SK-N-SH (cell line): ENCODE measurements around the gene ELAPOR1. TPM values are rescaled to one million over a fixed set of nuclear protein-coding genes. Genes with fewer than 3 reads are reported as not detected.
"Not testable (repeated sequence)": the region's sequence is repeated elsewhere in the genome, so short reads cannot be mapped to it uniquely, and the experiment has no call there.

Source experiments
- CTCF ChIA-PET: fragments of 300-600, 350-600 bp; formaldehyde crosslinking; extraction: SDS; loops from one replicate; lab custom pipeline; 2021; lab: Yijun Ruan, JAX
- POLR2A ChIA-PET: fragments of 350-600 bp; sonication (Branson Sonifier 250); formaldehyde crosslinking; extraction: SDS; loops from one replicate; lab custom pipeline; 2020; ENCODE audit warnings: antibody characterized with exemption, inconsistent platforms; lab: Yijun Ruan, JAX
- DNase-seq: peaks from one replicate; pipeline ENCODE4 v3.0.0; 2012
- H2AFZ ChIP-seq: fragments of 200-600 bp; sonication (generic); 2 replicates; pipeline ENCODE4 v1.8.1; 2016; ENCODE audit warnings: antibody characterized with exemption, mild to moderate bottlenecking, low read depth
- H3F3A ChIP-seq: fragments of 200-600 bp; sonication (generic); replicated peaks from 2 replicates; pipeline ENCODE3; 2016; ENCODE audit warnings: antibody characterized with exemption, mild to moderate bottlenecking; ENCODE audit not compliant: insufficient read depth
- H3K27ac ChIP-seq, 2 experiments: fragments of 200-500 bp in 1 of 2; fragments of 200-600 bp in 1 of 2; sonication (Bioruptor generic) in 1 of 2; sonication (generic), shearing (Covaris generic) in 1 of 2; 2 replicates each; pipeline versions ENCODE4 v1.5.1 to v1.6.1; 2014 to 2016; ENCODE audit warnings: low read depth in 2 of 2, inconsistent platforms in 1 of 2, low read length in 1 of 2, mild to moderate bottlenecking in 1 of 2, mixed read lengths in 1 of 2
- H3K27me3 ChIP-seq: fragments of 200-600 bp; sonication (generic), shearing (Covaris generic); 2 replicates; pipeline ENCODE4 v1.6.1; 2016; ENCODE audit warnings: mixed run types; ENCODE audit not compliant: insufficient read depth
- H3K36me3 ChIP-seq, 2 experiments: fragments of 200-500 bp in 1 of 2; fragments of 200-600 bp in 1 of 2; sonication (Bioruptor generic) in 1 of 2; sonication (generic) in 1 of 2; replicated peaks in 1 of 2; 2 replicates each; pipeline versions ENCODE3 to v1.5.1; 2014 to 2016; ENCODE audit warnings: low read length in 1 of 2, mild to moderate bottlenecking in 1 of 2; ENCODE audit not compliant: insufficient read depth in 2 of 2, control insufficient read depth in 1 of 2
- H3K4me1 ChIP-seq, 2 experiments: fragments of 200-500 bp in 1 of 2; fragments of 200-600 bp in 1 of 2; sonication (Bioruptor generic) in 1 of 2; sonication (generic), shearing (Covaris generic) in 1 of 2; 2 replicates each; pipeline versions ENCODE4 v1.5.1 to v1.6.1; 2014 to 2016; ENCODE audit warnings: low read depth in 1 of 2, low read length in 1 of 2, mixed run types in 1 of 2; ENCODE audit not compliant: insufficient read depth in 2 of 2, control insufficient read depth in 1 of 2
- H3K4me2 ChIP-seq: fragments of 200-600 bp; sonication (generic), shearing (Covaris generic); 2 replicates; pipeline ENCODE4 v1.6.1; 2017; ENCODE audit warnings: mixed run types
- H3K4me3 ChIP-seq, 2 experiments: fragments of 200-500 bp in 1 of 2; fragments of 200-600 bp in 1 of 2; sonication (Bioruptor generic) in 1 of 2; sonication (generic), shearing (Covaris generic) in 1 of 2; 2 replicates each; pipeline versions ENCODE4 v1.5.1 to v1.8.1; 2014 to 2016; ENCODE audit warnings: low read depth in 2 of 2, inconsistent platforms in 1 of 2, low read length in 1 of 2, mild to moderate bottlenecking in 1 of 2, mixed read lengths in 1 of 2, moderate library complexity in 1 of 2
- H3K79me2 ChIP-seq: fragments of 200-600 bp; sonication (generic); 2 replicates; pipeline ENCODE4 v1.8.1; 2017; ENCODE audit warnings: mild to moderate bottlenecking; ENCODE audit not compliant: insufficient read depth
- H3K9ac ChIP-seq: fragments of 200-600 bp; sonication (generic); 2 replicates; pipeline ENCODE4 v1.6.1; 2017; ENCODE audit warnings: mixed run types
- H3K9me2 ChIP-seq: fragments of 200-600 bp; sonication (generic); 2 replicates; pipeline ENCODE4 v1.6.1; 2017; ENCODE audit warnings: mixed run types
- H3K9me3 ChIP-seq: fragments of 200-600 bp; sonication (generic); 2 replicates; pipeline ENCODE4 v1.6.1; 2017; ENCODE audit warnings: mixed run types, mild to moderate bottlenecking, moderate library complexity
- H4K20me1 ChIP-seq: fragments of 200-600 bp; sonication (generic); 2 replicates; pipeline ENCODE4 v1.6.1; 2017; ENCODE audit warnings: mild to moderate bottlenecking, mixed run types; ENCODE audit not compliant: insufficient read depth
- CTCF ChIP-seq: fragments of 200-600 bp; sonication (generic); IDR thresholded peaks from 2 replicates; pipeline ENCODE4 v1.6.1; 2017; ENCODE audit warnings: antibody characterized with exemption, mild to moderate bottlenecking, moderate library complexity
- EP300 ChIP-seq, 2 experiments: IDR thresholded peaks; 2 replicates each; pipeline versions ENCODE4 v1.4.0 to v1.6.1; 2012; ENCODE audit warnings: borderline replicate concordance in 1 of 2, low read depth in 1 of 2, low read length in 1 of 2
- FOSL2 ChIP-seq: IDR thresholded peaks from 2 replicates; pipeline ENCODE4 v1.4.0; 2012; ENCODE audit warnings: low read depth, mild to moderate bottlenecking, moderate library complexity, borderline replicate concordance
- FOXJ3 ChIP-seq: sonication (generic); formaldehyde crosslinking; IDR thresholded peaks from 2 replicates; pipeline ENCODE4 v1.5.1; 2020; ENCODE audit warnings: mild to moderate bottlenecking, missing genetic modification reagents
- FOXM1 ChIP-seq: IDR thresholded peaks from 2 replicates; pipeline ENCODE4 v1.4.0; 2012; ENCODE audit warnings: low read depth, mild to moderate bottlenecking
- GABPA ChIP-seq: IDR thresholded peaks from 2 replicates; pipeline ENCODE4 v1.4.0; 2012; ENCODE audit warnings: low read depth, mild to moderate bottlenecking
- JUND ChIP-seq: IDR thresholded peaks from 2 replicates; pipeline ENCODE4 v1.4.0; 2012
- NFIC ChIP-seq: IDR thresholded peaks from 2 replicates; pipeline ENCODE4 v1.4.0; 2012; ENCODE audit warnings: borderline replicate concordance
- POLR2AphosphoS5 ChIP-seq: IDR thresholded peaks from 2 replicates; pipeline ENCODE4 v1.6.1; 2012; ENCODE audit warnings: low read depth, low read length
- RCOR1 ChIP-seq: fragments of 150-350 bp; IDR thresholded peaks from 2 replicates; pipeline ENCODE4 v1.6.1; 2017; ENCODE audit warnings: antibody characterized with exemption, low read length
- REST ChIP-seq: IDR thresholded peaks from 2 replicates; pipeline ENCODE4 v1.6.1; 2012; ENCODE audit warnings: mild to moderate bottlenecking, low read depth, low read length, moderate library complexity
- RFX5 ChIP-seq: IDR thresholded peaks from 2 replicates; pipeline ENCODE4 v1.6.1; 2012; ENCODE audit warnings: mild to moderate bottlenecking, improper control_type of control experiment, low read length
- TEAD4 ChIP-seq: IDR thresholded peaks from 2 replicates; pipeline ENCODE4 v1.4.0; 2012; ENCODE audit warnings: mild to moderate bottlenecking, borderline replicate concordance; ENCODE audit not compliant: insufficient read depth
- USF1 ChIP-seq: IDR thresholded peaks from 2 replicates; pipeline ENCODE4 v1.4.0; 2012; ENCODE audit warnings: low read depth, borderline replicate concordance
- USF2 ChIP-seq: fragments of 150-350 bp; IDR thresholded peaks from 2 replicates; pipeline ENCODE4 v1.6.1; 2017; ENCODE audit warnings: antibody characterized with exemption, low read length, low read depth, borderline replicate concordance
- WGBS: methylation state at CpG from one replicate; pipeline ENCODE4 v1.1.6; 2017; ENCODE audit warnings: low lambda C conversion rate; 5-methylcytosine and 5-hydroxymethylcytosine counted together
- polyA plus RNA-seq, 3 experiments: library from polyadenylated mRNA; depleted of rRNA; stranded (reverse); fragments of >200 nt; gene quantifications; 2 replicates each; pipeline ENCODE4 v1.2.3, GENCODE V29; 2012

ELAPOR1 gene
- polyA plus RNA-seq, 1 of the 3 experiments (the other 2 are of a cell fraction) = 1.2 TPM

- TF ChIP-seq CTCF = no peak
Observed at GRCh38 chr1:109142260-109142659, 28.3 kb downstream of the ELAPOR1 start (continued).

- H3K9ac ChIP-seq, H3F3A ChIP-seq, H4K20me1 ChIP-seq, H3K9me3 ChIP-seq, DNase-seq, H3K4me2 ChIP-seq, H3K36me3 ChIP-seq, H3K4me3 ChIP-seq, H2AFZ ChIP-seq, H3K27ac ChIP-seq, POLR2A ChIA-PET, H3K79me2 ChIP-seq, H3K27me3 ChIP-seq, H3K4me1 ChIP-seq, H3K9me2 ChIP-seq: not testable (repeated sequence)
- CTCF ChIA-PET = interaction anchor here (1.1 kb wide), 1 partner anchor 30 kb away, joined by 5 read pairs; a partner anchor contains a TSS
- 81% methylated on average over 6 of the region's 6 CpGs for WGBS
Observed at GRCh38 chr1:109142725-109143124, 28.8 kb downstream of the ELAPOR1 start.

GRCh38 chr1:109148987-109149561 lies 35.2 kb downstream of the ELAPOR1 start:
- no peaks in the 10 kb centered on the region for H3K4me1 ChIP-seq
- no peak overlapping the region for H2AFZ ChIP-seq
- no peak for DNase-seq
- H3K4me3 ChIP-seq = no peak overlapping the region
- no peak overlapping the region for H3K27ac ChIP-seq
- H3K9ac ChIP-seq = no peak overlapping the region
- no peak overlapping the region for H3K4me2 ChIP-seq
- CTCF ChIA-PET = interaction anchor here (0.5 to 1.4 kb wide), 3 partner anchors 16 to 507 kb away, joined by 3 to 5 read pairs (median 3); a partner anchor contains a TSS
- WGBS = 76% methylated on average over 10 of the region's 10 CpGs
- H3K27me3 ChIP-seq = no peaks in the 10 kb centered on the region
- no peaks in the 10 kb centered on the region for H3K9me2 ChIP-seq
- POLR2A ChIA-PET = no interaction called here
- no peaks in the 10 kb centered on the region for H3K9me3 ChIP-seq
- H3K79me2 ChIP-seq = no peaks in the 10 kb centered on the region
- H4K20me1 ChIP-seq = no peaks in the 10 kb centered on the region
- no peaks in the 10 kb centered on the region for H3F3A ChIP-seq
- H3K36me3 ChIP-seq = no peaks in the 10 kb centered on the region
- TF ChIP-seq NFIC = no peak
- no peak for TF ChIP-seq FOXM1
- no peak for TF ChIP-seq REST
- TF ChIP-seq EP300 (IDR thresholded peaks at IDR 0.05; ENCODE audit: borderline replicate concordance in 1 of 2, low read depth in 1 of 2, low read length in 1 of 2) = no peak
- TF ChIP-seq USF2 = no peak
- no peak for TF ChIP-seq USF1
- no peak for TF ChIP-seq CTCF
- no peak for TF ChIP-seq RFX5
- no peak for TF ChIP-seq GABPA
- no peak for TF ChIP-seq TEAD4
- TF ChIP-seq POLR2AphosphoS5 = no peak
- TF ChIP-seq JUND = no peak
- TF ChIP-seq FOSL2 = no peak
- TF ChIP-seq FOXJ3 = no peak
- no peak for TF ChIP-seq RCOR1
